GF-D8 (cell line): Measurements from ENCODE around the gene FSIP1.
"Not testable (repeated sequence)": the region's sequence is repeated elsewhere in the genome, so short reads cannot be mapped to it uniquely, and the experiment has no call there.

Experiments
- DNase-seq: peaks from one replicate; lab custom pipeline; 2025; lab: John Stamatoyannopoulos, UW

FSIP1 gene

DNA sequence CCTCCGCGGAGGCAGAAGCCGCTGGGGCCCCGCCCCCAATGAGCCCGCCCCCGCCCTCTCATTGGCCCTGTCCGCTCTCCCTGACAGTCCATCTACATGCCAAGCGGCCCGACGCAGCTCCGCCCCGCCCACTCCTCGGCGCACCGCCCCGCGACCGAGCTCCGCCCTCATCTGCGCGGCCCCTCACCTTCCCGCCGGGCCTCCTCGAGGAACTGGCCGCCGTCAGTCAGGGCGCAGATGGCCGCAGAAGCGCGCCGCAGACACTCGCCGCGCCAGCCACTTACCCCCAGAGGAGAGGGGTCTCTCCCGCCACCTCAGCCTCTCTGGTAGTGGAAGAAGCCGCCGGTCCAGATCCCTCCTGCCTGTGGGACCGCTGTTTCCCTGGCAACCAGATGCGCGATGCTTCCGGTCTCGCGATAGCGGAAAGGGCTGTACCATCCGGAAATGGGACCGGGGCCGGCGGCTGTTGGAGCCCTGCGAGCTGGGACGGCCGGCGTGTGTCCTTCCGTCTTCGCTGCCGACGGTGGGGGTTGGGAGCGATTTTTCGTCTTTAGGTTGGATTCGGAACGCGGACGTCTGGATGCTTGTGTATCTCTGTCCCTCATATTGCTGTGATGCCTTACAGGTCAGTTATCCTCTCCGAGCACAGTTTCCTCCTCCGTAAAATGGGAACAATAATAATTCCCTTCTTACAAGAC lies at the start of gene FSIP1:
Gene FSIP1 (minus strand): TSS at position 401 of the 698 bp plus-strand sequence. CDS start 6,317 bp downstream, outside the sequence.
- peak; percentile 59 for DNase-seq

DNA sequence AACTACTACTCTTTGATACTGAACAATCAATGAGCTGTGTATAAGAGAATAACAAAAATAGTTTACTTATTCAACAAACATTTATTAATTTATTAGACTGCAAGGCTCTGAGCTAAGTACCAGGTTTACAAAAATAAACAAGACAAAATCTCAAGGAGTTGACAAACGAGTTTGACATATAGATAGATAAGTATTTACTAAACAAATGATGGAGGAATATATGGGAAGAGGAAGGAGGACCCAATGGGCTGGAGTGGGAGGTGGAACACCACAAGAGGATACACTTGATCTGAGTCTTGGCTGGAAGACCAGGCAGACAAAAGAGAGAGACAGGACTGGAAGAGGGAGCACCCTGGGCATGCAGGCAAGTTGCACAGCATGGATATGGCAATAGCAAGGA lies 47.5 kb upstream of the FSIP1 start:
- DNase-seq: no peak

DNA sequence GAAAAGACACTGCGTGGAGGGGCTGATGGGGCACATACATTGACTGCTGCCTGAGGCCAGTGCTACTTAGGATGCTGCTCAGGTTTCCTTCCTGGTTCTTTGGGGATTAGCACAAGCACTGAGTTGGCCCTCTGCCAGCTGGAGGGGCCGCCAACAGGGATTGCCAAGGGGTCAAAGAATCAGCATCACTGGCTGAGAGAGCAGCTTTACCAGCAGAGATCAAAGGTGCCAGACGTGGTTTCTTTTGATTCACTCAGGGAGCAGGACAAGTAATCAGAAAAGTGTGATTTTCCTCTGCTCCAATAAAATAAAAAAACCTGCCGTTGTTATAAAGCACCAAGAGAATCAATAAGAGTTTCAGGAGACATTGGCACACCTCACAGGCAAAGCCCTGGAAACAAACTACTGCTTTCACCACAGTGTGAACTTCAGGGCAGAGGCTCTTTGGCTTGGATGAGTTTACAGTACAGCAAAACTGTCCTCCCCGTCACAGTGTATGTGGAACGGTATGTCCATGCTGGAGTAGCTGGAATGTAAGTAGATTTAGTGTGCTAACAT lies 45.8 kb upstream of the FSIP1 start:
- DNase-seq: no peak

GRCh38 chr15:39826975-39827374 lies 44.3 kb upstream of the FSIP1 start:
- no peak for DNase-seq

DNA sequence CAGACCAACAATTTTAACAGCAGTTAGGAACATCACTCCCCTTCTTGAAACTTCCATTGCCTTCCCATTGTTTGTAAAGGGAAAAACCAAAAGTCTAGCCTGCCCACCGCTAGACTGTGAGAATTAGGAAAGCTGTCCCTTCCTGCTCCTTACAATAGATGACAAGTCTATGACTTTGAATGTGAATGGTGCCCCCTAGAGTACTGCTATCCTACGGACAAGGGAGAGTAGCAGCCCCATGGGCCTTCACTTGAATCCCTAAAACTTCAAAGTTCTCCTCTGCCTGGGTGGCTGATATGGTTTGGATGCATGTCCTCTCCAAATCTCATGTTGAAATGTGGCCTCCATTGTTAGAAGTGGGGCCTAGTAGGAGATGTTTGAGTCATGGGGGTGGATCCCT lies 41.0 kb upstream of the FSIP1 start:
- no peak for DNase-seq

DNA sequence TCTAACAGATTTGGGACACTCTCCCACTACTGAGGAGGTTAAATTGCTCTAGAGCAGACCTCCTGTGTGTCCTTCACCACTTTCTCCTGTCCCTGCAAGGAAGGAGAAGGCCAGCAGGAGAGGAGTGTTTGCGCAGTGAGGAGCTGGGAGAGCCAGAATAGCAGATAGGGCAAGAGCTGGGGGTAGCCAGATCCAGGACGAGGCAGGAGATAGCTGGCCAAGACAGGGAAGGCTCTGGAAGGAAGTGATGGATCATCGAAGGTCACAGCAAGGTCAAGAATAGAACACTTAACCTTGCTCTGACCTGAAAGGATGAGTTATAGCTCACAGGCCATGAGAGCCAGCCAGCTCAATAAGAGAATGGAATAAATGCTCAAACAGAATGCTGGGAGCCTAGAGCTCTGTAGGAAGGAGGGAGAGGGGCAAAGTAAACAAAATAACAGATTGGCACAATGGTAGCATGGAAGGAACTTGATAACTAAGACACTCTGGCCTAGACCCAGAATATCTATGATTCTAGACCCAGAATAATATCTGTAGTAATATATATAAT lies 37.5 kb upstream of the FSIP1 start:
- no peak for DNase-seq

GRCh38 chr15:39819533-39819932 lies 36.9 kb upstream of the FSIP1 start:
- DNase-seq: no peak

DNA sequence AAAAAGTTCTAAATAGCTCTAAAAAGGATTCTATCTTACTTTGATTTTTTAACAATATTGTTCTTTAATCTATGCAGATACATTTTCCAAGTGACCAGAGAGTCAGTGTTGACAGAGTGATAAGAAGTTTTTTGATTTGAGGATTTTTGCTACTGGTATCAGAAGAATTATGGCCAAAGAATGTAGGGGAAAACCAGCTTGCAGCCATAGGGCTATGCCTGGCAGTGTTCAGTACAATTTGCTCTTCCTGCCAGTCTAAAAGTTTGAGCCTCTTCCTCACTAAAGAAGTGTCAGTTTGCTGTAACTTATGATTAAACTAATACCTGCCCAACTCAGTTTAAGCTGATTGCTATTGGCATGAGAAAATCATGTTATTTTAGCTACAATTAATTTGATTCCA lies 35.3 kb upstream of the FSIP1 start:
- DNase-seq: no peak

- DNase-seq: no peak
These were observed 31.8 kb upstream of the FSIP1 start for GRCh38 chr15:39814489-39814888.

- not testable (repeated sequence) for DNase-seq
These were observed 30.0 kb upstream of the FSIP1 start for GRCh38 chr15:39812651-39813050.

DNA sequence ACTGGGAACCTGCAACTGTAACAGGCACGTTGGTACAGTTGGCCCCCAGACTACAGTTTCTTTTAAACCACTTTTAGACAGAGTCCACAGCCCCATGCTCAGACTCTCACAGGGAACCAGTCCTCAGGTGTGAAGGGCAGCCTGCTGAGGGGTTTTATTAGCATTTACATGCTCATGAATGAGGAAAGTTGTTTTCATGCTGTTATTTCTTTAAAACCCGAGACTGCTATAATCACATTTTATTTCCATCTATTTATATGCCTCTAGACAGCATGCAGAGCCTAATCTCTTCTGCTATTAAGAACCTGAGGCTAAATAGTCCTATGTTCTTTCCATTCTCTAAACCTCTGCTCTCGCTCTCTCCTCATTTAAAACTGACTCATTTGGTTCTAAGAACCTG lies 26.3 kb upstream of the FSIP1 start:
- DNase-seq: no peak

DNA sequence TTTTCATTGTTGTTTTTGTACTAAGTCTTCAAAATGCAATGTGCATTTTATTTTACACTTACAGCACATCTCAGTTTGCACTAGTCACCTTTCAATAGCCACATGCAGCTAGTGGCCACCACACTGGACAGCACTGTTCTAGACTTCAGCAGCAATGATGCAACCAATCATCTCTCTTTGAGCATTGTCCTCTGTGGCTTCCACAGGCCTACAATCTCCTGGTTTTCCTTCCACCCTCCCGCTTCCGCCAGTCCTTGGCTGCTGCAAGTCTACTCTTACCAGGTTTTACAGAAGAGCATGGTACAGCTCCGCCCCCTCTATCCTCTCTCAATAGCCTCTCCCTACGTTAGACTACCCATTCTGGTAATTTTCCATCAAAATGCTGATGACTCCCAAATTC lies 25.1 kb upstream of the FSIP1 start:
- DNase-seq: no peak

- no peak for DNase-seq
These were observed 21.4 kb upstream of the FSIP1 start for GRCh38 chr15:39804026-39804425.

DNA sequence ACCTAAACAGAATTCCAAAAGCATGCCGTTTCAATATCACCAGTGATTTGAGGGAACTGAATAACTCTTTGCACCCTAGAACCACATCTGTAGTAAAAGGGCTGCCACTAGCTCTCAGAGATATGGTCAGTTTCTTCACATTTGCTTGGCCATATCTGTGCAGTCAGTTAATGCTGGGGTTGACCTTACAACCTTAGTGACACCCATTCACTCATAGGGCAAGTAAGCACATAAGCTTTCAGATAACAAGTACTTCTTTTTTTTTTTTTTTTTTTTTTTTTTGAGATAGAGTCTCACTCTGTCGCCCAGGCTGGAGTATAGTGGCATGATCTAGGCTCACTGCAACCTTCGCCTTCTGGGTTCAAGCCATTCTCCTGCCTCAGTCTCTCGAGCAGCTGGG lies 20.4 kb upstream of the FSIP1 start:
- no peak for DNase-seq

- DNase-seq: no peak
These were observed 19.1 kb upstream of the FSIP1 start for GRCh38 chr15:39801641-39802309.

DNA sequence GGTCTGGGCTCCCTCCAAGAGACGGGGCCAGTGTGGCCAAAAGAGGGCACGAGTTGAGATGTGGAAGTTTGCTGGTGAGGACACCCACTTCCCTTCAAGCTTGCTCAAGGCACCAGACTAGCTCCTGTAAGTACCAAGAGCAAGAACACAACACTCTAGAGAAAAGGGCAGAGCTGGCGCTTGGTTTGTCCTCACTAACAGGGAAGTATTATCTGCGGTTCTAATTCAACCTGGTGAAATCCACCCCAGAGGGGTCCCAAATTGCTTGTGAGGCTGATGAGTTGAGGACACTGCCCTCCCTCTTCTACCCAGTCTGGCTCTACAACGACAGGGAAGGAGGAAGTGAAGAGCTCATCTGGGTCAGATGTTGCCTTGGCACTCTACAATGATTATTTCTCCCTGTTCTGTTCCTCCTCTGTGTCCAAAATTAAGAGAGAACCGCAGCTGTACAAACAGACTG lies 16.9 kb upstream of the FSIP1 start:
- no peak for DNase-seq

- DNase-seq: no peak
These were observed 15.7 kb upstream of the FSIP1 start for GRCh38 chr15:39798382-39798781.

DNA sequence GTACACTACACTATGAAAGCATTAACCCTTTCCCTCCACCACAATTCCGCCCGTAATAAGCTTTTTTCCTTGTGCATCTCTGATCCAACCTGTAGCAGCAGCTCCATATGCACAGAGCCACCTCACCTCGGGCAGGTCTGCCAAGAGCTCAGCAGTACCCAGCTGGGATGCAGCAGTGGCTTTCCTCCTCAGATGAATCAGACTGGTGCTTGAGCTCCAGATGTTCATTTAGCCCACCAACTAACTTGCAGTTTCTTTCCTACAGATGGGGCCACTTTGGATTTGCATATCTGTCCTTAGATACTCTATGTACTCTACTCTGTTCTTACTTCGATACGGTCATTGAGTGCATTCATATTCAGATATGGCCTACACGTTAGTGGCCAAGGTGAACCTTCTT lies 14.8 kb upstream of the FSIP1 start:
- no peak for DNase-seq

DNA sequence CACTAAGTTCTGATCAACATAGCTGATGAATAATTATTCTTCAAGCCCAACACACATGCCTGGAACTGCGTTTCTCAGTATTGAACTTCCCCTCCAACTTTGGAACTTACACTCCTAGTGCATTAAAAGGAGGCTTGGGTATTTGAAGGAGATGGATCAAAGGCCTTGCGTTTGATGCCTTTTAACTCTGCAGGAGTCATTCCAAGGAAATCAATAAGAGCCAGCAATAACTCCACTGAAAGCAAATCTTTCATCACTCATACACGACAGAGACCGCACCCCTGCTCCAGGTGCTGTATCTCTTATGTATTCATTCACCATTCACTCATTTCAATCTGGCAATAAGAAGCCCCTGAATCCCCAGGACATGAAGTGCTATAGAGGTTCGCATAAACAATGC lies 14.0 kb upstream of the FSIP1 start:
- no peak for DNase-seq

DNA sequence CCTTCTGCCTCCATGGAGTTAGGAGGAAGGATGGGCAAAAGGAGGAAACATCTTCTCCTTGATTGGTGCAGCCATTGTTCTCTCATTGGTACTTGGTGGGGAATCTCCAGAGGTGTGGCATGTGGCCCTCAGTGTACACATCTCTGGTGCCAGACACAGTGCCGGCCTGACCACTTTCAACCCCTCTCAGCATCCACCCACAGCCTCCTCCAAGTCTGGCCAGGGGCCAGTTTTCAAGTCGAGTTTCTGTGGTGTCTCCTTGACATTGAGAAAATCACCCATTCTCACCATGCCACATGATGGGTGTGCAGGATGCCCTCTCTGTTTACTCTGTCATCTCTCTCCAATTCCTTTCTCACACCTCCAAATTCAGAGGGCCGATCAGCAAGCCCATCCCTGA lies 12.8 kb upstream of the FSIP1 start:
- no peak for DNase-seq

DNA sequence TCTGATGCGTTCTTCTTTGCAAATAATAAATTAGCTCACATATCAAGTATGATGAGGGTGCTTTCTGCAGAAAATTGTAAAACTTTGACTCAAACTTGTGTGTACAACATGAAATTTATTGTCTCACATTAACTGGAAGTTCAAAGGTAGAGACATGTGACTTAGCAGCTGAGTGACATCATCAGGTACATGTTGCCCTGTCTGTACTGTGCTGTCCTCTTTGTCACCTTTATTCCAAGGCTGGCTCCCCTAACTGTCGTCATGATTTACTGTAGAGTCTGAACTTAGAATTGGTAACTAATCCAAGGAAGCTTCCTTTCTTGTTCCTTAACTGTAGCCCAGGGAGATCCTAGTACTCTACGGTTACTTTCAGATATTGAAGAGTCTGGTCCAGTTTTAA lies 12.3 kb upstream of the FSIP1 start:
- DNase-seq: no peak

- DNase-seq: no peak
These were observed 11.3 kb upstream of the FSIP1 start for GRCh38 chr15:39793923-39794322.

DNA sequence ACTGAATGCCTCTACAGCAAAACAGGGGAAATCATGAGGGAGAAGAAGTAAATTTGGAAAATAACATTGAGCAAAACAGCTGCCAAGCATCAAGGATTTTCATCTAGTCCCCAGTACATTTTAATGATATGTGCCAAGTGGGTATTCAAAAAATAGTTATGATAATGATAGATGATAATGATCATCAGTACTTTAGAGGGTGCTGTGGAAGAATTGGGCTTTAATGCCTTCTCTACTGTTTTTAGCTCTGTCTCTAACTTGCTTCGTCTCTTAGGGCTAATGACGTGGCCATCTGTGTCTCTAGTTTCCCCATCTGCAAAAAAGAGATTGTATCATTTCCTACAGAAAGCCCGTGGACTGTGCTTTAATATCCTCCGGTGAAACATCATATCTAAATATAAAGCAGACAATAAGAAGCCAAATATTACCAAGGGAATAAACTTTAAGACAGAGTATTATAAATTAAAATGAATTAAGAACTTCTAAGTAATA lies 10.2 kb upstream of the FSIP1 start:
- no peak for DNase-seq
